ENCODE measurements around the gene ETS2. TPM values are rescaled to one million over a fixed set of nuclear protein-coding genes. Genes with fewer than 3 reads are reported as not detected.

Gene ETS2
- total RNA-seq, 1 donor from 2014 or later, result 40.3 TPM

- peak overlapping the region; percentile 67 for H3K27ac Mint-ChIP-seq (ENCODE audit: unreplicated experiment)
- H3K27me3 Mint-ChIP-seq (ENCODE audit: low read depth, unreplicated experiment), result no peaks in the 10 kb centered on the region
- H3K36me3 ChIP-seq (ENCODE audit: insufficient read depth, low read length), result no peaks in the 10 kb centered on the region
- peaks cover 38% of the 10 kb centered on the region for H3K4me1 ChIP-seq (ENCODE audit: insufficient read depth, low read length)
- peaks cover 48% of the 10 kb centered on the region for H3K79me2 ChIP-seq (ENCODE audit: insufficient read depth, low read length)
- H4K20me1 ChIP-seq (ENCODE audit: insufficient read depth, low read length), result peaks cover 35% of the 10 kb centered on the region
- H3K4me1 Mint-ChIP-seq (ENCODE audit: low read depth, unreplicated experiment), result peaks cover 36% of the 10 kb centered on the region
- H2AFZ ChIP-seq (ENCODE audit: low read depth, low read length), result peak overlapping the region; percentile 12
- H3K4me2 ChIP-seq (ENCODE audit: low read length), result peak overlapping the region; percentile 95
- TF ChIP-seq CTCF (IDR thresholded peaks at IDR 0.05; ENCODE audit: insufficient read depth, low read depth, low read length), result no peak
- no peak for TF ChIP-seq EZH2 (IDR thresholded peaks at IDR 0.05; ENCODE audit: insufficient read depth, low read length)
- H3K9me3 Mint-ChIP-seq (ENCODE audit: unreplicated experiment), result no peaks in the 10 kb centered on the region
- peak overlapping the region; percentile 98 for H3K4me3 Mint-ChIP-seq (ENCODE audit: unreplicated experiment)
- peak overlapping the region; percentile 76 for H3K27ac ChIP-seq (ENCODE audit: low read depth, low read length)
- peak overlapping the region; percentile 94 for H3K9ac ChIP-seq (ENCODE audit: low read length)
- DNase-seq (ENCODE audit: low read depth) (no peak), FAIRE-seq (no peak)
- no peaks in the 10 kb centered on the region for H3K27me3 ChIP-seq (ENCODE audit: insufficient read depth, low read length)
- H3K4me3 ChIP-seq (ENCODE audit: insufficient read depth, low read depth, low read length), result peak overlapping the region; percentile 86
- H3K36me3 Mint-ChIP-seq (ENCODE audit: low read depth, unreplicated experiment), result peaks cover 7% of the 10 kb centered on the region
- H3K9me3 ChIP-seq (ENCODE audit: insufficient read depth, low read depth, low read length), result no peaks in the 10 kb centered on the region
Measured at GRCh38 chr21:38806153-38806941, 618 bp downstream of the ETS2 start.

- H3K4me3 Mint-ChIP-seq (ENCODE audit: unreplicated experiment), result peak overlapping the region; percentile 98
- peaks cover 1% of the 10 kb centered on the region for H3K36me3 ChIP-seq (ENCODE audit: insufficient read depth, low read length)
- no peak for TF ChIP-seq CTCF (IDR thresholded peaks at IDR 0.05; ENCODE audit: insufficient read depth, low read depth, low read length)
- no peak for TF ChIP-seq EZH2 (IDR thresholded peaks at IDR 0.05; ENCODE audit: insufficient read depth, low read length)
- H3K9me3 ChIP-seq (ENCODE audit: insufficient read depth, low read depth, low read length), result no peaks in the 10 kb centered on the region
- H2AFZ ChIP-seq (ENCODE audit: low read depth, low read length), result peak overlapping the region; percentile 12
- H3K4me1 ChIP-seq (ENCODE audit: insufficient read depth, low read length), result peaks cover 42% of the 10 kb centered on the region
- no peaks in the 10 kb centered on the region for H3K27me3 Mint-ChIP-seq (ENCODE audit: low read depth, unreplicated experiment)
- peaks cover 9% of the 10 kb centered on the region for H3K36me3 Mint-ChIP-seq (ENCODE audit: low read depth, unreplicated experiment)
- H3K4me1 Mint-ChIP-seq (ENCODE audit: low read depth, unreplicated experiment), result peaks cover 36% of the 10 kb centered on the region
- no peaks in the 10 kb centered on the region for H3K27me3 ChIP-seq (ENCODE audit: insufficient read depth, low read length)
- DNase-seq (ENCODE audit: low read depth) (peak; percentile 31), FAIRE-seq (no peak)
- H4K20me1 ChIP-seq (ENCODE audit: insufficient read depth, low read length), result peaks cover 35% of the 10 kb centered on the region
- no peaks in the 10 kb centered on the region for H3K9me3 Mint-ChIP-seq (ENCODE audit: unreplicated experiment)
- H3K27ac Mint-ChIP-seq (ENCODE audit: unreplicated experiment), result peak overlapping the region; percentile 67
- H3K9ac ChIP-seq (ENCODE audit: low read length), result peak overlapping the region; percentile 94
- peak overlapping the region; percentile 86 for H3K4me3 ChIP-seq (ENCODE audit: insufficient read depth, low read depth, low read length)
- H3K27ac ChIP-seq (ENCODE audit: low read depth, low read length), result peak overlapping the region; percentile 76
- peak overlapping the region; percentile 95 for H3K4me2 ChIP-seq (ENCODE audit: low read length)
- peaks cover 51% of the 10 kb centered on the region for H3K79me2 ChIP-seq (ENCODE audit: insufficient read depth, low read length)
Measured at GRCh38 chr21:38806942-38807284, 1.2 kb downstream of the ETS2 start.

GRCh38 chr21:38807441-38807871 is 1.7 kb downstream of the ETS2 start:
- Histone ChIP-seq H3K4me3 (ENCODE audit: insufficient read depth, low read depth, low read length) (peak overlapping the region; percentile 86), H3K27me3 (ENCODE audit: insufficient read depth, low read length) (no peaks in the 10 kb centered on the region), H3K36me3 (ENCODE audit: insufficient read depth, low read length) (peaks cover 5% of the 10 kb centered on the region), H4K20me1 (ENCODE audit: insufficient read depth, low read length) (peaks cover 35% of the 10 kb centered on the region), H3K4me2 (ENCODE audit: low read length) (peak overlapping the region; percentile 95), H3K9ac (ENCODE audit: low read length) (peak overlapping the region; percentile 94), H2AFZ (ENCODE audit: low read depth, low read length) (no peak overlapping the region), H3K4me1 (ENCODE audit: insufficient read depth, low read length) (peaks cover 45% of the 10 kb centered on the region), H3K9me3 (ENCODE audit: insufficient read depth, low read depth, low read length) (no peaks in the 10 kb centered on the region), H3K79me2 (ENCODE audit: insufficient read depth, low read length) (peaks cover 55% of the 10 kb centered on the region), H3K27ac (ENCODE audit: low read depth, low read length) (peak overlapping the region; percentile 76)
- no peak for TF ChIP-seq CTCF (IDR thresholded peaks at IDR 0.05; ENCODE audit: insufficient read depth, low read depth, low read length)
- no peak for TF ChIP-seq EZH2 (IDR thresholded peaks at IDR 0.05; ENCODE audit: insufficient read depth, low read length)
- Mint-ChIP-seq H3K27me3 (ENCODE audit: low read depth, unreplicated experiment) (no peaks in the 10 kb centered on the region), H3K36me3 (ENCODE audit: low read depth, unreplicated experiment) (peaks cover 11% of the 10 kb centered on the region), H3K4me1 (ENCODE audit: low read depth, unreplicated experiment) (peaks cover 36% of the 10 kb centered on the region), H3K4me3 (ENCODE audit: unreplicated experiment) (peak overlapping the region; percentile 98), H3K27ac (ENCODE audit: unreplicated experiment) (no peak overlapping the region), H3K9me3 (ENCODE audit: unreplicated experiment) (no peaks in the 10 kb centered on the region)
- DNase-seq (ENCODE audit: low read depth) (no peak), FAIRE-seq (no peak)

All from astrocyte (in vitro differentiated cells and primary cell).